ENCODE measurements around the gene SETD2. TPM values are rescaled to one million over a fixed set of nuclear protein-coding genes. Genes with fewer than 3 reads are reported as not detected.
A peak's percentile ranks its signal among the peaks of the same experiment; 100 is the strongest.

SETD2 gene
- total RNA-seq, 1 experiment from 2014 or later: 24.1 TPM

DNA sequence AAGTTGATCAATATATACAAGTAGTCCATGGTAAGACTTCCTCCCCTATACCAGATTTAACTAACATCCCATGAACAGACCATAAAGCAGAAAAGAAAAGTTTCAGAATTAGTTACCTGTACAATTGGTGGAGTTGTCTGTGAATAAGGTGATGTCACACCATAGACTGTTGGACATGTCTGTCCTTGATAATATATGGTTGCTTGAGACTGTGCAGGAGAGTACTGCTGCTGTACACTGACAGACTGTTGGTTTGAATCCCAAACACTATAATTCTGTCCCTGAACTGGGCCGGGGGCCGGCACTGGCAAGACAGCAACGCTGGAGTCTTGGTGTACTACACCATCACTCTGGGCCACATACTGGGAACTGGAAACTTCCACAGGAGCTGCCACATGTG lies 107.2 kb downstream of the SETD2 start:
- Histone ChIP-seq H3K9me3 (ENCODE audit: low read length) (no peaks in the 10 kb centered on the region), H4K20me1 (ENCODE audit: low read length) (peaks cover 6% of the 10 kb centered on the region; the same call in 1 of the 2 replicates), H3K27me3 (ENCODE audit: low read length) (no peaks in the 10 kb centered on the region), H3K79me2 (ENCODE audit: low read length) (no peaks in the 10 kb centered on the region), H3K36me3 (ENCODE audit: low read depth, low read length) (peaks cover 23% of the 10 kb centered on the region), H3K9me2 (replicated peaks; ENCODE audit: low read length) (no peaks in the 10 kb centered on the region), H3K4me3 (ENCODE audit: low read length) (no peak overlapping the region), H3K27ac (ENCODE audit: low read length) (no peak overlapping the region), H3K9ac (ENCODE audit: low read length) (no peak overlapping the region), H3K4me2 (ENCODE audit: low read length) (no peak overlapping the region), H3F3A (ENCODE audit: low read length, unreplicated experiment) (peaks cover 3% of the 10 kb centered on the region), H3K4me1 (ENCODE audit: insufficient read depth, low read length) (no peaks in the 10 kb centered on the region), H2AFZ (ENCODE audit: low read length) (no peak overlapping the region)
- ChIA-PET POLR2A (ENCODE audit: unreplicated experiment) (no interaction called here), CTCF (no interaction called here)
- BruUV-seq (replicated peaks): no TSS peak
- intact Hi-C loops (cut with micrococcal nuclease): no loop called here
- no peak for DNase-seq
- TF ChIP-seq EZH2phosphoT487 (IDR thresholded peaks at IDR 0.05; ENCODE audit: borderline replicate concordance, low read length) (no peak), CTCF (conservative IDR thresholded peaks at IDR 0.05; ENCODE audit: low read depth, low read length) (no peak), EZH2 (IDR thresholded peaks at IDR 0.05; ENCODE audit: low read length, unreplicated experiment) (no peak)
- ATAC-seq: peak; percentile 23; the same call in 1 of the 2 replicates

DNA sequence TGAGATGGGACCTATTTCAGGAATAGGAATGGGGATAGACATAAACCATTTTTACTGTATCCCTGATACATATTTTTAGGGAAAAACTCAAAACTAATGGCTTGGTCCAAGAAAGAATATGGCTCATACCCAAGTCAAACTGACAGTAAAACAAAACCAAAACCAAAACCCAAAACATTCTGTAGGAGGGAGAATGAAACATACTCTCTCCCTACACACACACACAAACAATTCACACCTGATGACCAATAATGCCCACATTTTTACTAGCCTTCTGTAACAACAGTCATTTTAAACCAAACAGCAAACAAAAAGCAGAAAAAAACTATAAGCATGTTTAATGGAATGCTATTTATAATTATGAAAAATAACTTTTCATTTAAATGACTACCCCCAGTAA lies 109.5 kb downstream of the SETD2 start:
- Histone ChIP-seq H3K9me3 (ENCODE audit: low read length) (no peaks in the 10 kb centered on the region), H3K27ac (ENCODE audit: low read length) (no peak overlapping the region), H3K79me2 (ENCODE audit: low read length) (no peaks in the 10 kb centered on the region), H3K36me3 (ENCODE audit: low read depth, low read length) (peaks cover 23% of the 10 kb centered on the region), H3K4me1 (ENCODE audit: insufficient read depth, low read length) (no peaks in the 10 kb centered on the region), H3K4me3 (ENCODE audit: low read length) (no peak overlapping the region), H3K4me2 (ENCODE audit: low read length) (no peak overlapping the region), H2AFZ (ENCODE audit: low read length) (no peak overlapping the region), H4K20me1 (ENCODE audit: low read length) (peaks cover 6% of the 10 kb centered on the region; the same call in 1 of the 2 replicates), H3K9me2 (replicated peaks; ENCODE audit: low read length) (no peaks in the 10 kb centered on the region), H3K9ac (ENCODE audit: low read length) (no peak overlapping the region), H3F3A (ENCODE audit: low read length, unreplicated experiment) (peaks cover 4% of the 10 kb centered on the region), H3K27me3 (ENCODE audit: low read length) (no peaks in the 10 kb centered on the region)
- ChIA-PET CTCF (no interaction called here), POLR2A (ENCODE audit: unreplicated experiment) (interaction anchor here (0.6 kb wide), 1 partner anchor 1387 kb away, joined by 4 read pairs; no protein-coding TSS in a partner anchor)
- no TSS peak for BruUV-seq (replicated peaks)
- no peak for DNase-seq
- ATAC-seq: peak; percentile 66
- intact Hi-C loops (cut with micrococcal nuclease): no loop called here
- TF ChIP-seq EZH2 (IDR thresholded peaks at IDR 0.05; ENCODE audit: low read length, unreplicated experiment): no peak
- no peak for TF ChIP-seq CTCF (conservative IDR thresholded peaks at IDR 0.05; ENCODE audit: low read depth, low read length)
- no peak for TF ChIP-seq EZH2phosphoT487 (IDR thresholded peaks at IDR 0.05; ENCODE audit: borderline replicate concordance, low read length)

GRCh38 chr3:47047673-47048072 lies 116.2 kb downstream of the SETD2 start:
- H3K27me3 ChIP-seq (ENCODE audit: low read length): no peaks in the 10 kb centered on the region
- H3F3A ChIP-seq (ENCODE audit: low read length, unreplicated experiment): peaks cover 4% of the 10 kb centered on the region
- CTCF ChIA-PET: no interaction called here
- H3K4me3 ChIP-seq (ENCODE audit: low read length): no peak overlapping the region
- H3K9me3 ChIP-seq (ENCODE audit: low read length): no peaks in the 10 kb centered on the region
- no peaks in the 10 kb centered on the region for H3K4me1 ChIP-seq (ENCODE audit: insufficient read depth, low read length)
- no peak overlapping the region for H3K27ac ChIP-seq (ENCODE audit: low read length)
- H3K79me2 ChIP-seq (ENCODE audit: low read length): no peaks in the 10 kb centered on the region
- intact Hi-C loops (cut with micrococcal nuclease): no loop called here
- no peak overlapping the region for H2AFZ ChIP-seq (ENCODE audit: low read length)
- H3K9me2 ChIP-seq (replicated peaks; ENCODE audit: low read length): no peaks in the 10 kb centered on the region
- POLR2A ChIA-PET (ENCODE audit: unreplicated experiment): no interaction called here
- H4K20me1 ChIP-seq (ENCODE audit: low read length): no peaks in the 10 kb centered on the region
- H3K4me2 ChIP-seq (ENCODE audit: low read length): no peak overlapping the region
- TF ChIP-seq CTCF (conservative IDR thresholded peaks at IDR 0.05; ENCODE audit: low read depth, low read length) (no peak), EZH2 (IDR thresholded peaks at IDR 0.05; ENCODE audit: low read length, unreplicated experiment) (no peak), EZH2phosphoT487 (IDR thresholded peaks at IDR 0.05; ENCODE audit: borderline replicate concordance, low read length) (no peak)
- ATAC-seq: no peak
- BruUV-seq (replicated peaks): no TSS peak
- DNase-seq: no peak
- peaks cover 6% of the 10 kb centered on the region; the same call in 1 of the 2 replicates for H3K36me3 ChIP-seq (ENCODE audit: low read depth, low read length)
- no peak overlapping the region for H3K9ac ChIP-seq (ENCODE audit: low read length)
